Esophagus squamous epithelium (tissue), 4 donors: ENCODE results near the gene PPP2R5C.

Experiments used
- POLR2A ChIP-seq, 4 donors: fragments of 450-650 bp; IDR thresholded peaks; one replicate each; pipeline ENCODE4 v1.6.1; 2017; ENCODE audit warnings: antibody characterized with exemption in 4 of 4, mild to moderate bottlenecking in 4 of 4, moderate library complexity in 3 of 4
- TF ChIP-seq, protein P1 (sequence below), 6 experiments: fragments of 450-650 bp in 4 of 6; fragments of 200-600 bp in 2 of 6; sonication (generic) in 2 of 6; IDR thresholded peaks; one replicate each; pipeline ENCODE4 v1.5.1; 2016 to 2019; ENCODE audit warnings: antibody characterized with exemption in 6 of 6, mild to moderate bottlenecking in 4 of 6, moderate library complexity in 4 of 6

- TF ChIP-seq, protein P1, sequence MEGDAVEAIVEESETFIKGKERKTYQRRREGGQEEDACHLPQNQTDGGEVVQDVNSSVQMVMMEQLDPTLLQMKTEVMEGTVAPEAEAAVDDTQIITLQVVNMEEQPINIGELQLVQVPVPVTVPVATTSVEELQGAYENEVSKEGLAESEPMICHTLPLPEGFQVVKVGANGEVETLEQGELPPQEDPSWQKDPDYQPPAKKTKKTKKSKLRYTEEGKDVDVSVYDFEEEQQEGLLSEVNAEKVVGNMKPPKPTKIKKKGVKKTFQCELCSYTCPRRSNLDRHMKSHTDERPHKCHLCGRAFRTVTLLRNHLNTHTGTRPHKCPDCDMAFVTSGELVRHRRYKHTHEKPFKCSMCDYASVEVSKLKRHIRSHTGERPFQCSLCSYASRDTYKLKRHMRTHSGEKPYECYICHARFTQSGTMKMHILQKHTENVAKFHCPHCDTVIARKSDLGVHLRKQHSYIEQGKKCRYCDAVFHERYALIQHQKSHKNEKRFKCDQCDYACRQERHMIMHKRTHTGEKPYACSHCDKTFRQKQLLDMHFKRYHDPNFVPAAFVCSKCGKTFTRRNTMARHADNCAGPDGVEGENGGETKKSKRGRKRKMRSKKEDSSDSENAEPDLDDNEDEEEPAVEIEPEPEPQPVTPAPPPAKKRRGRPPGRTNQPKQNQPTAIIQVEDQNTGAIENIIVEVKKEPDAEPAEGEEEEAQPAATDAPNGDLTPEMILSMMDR (IDR thresholded peaks at IDR 0.05), result no peak
- no peak for TF ChIP-seq POLR2A (IDR thresholded peaks at IDR 0.05)
These were observed 92.0 kb downstream of the PPP2R5C start for GRCh38 chr14:101853455-101854018.
